Stimulated activated CD4-positive, alpha-beta T cell treated with anti-CD3 and anti-CD28 coated beads, Interleukin-12 subunit alpha, Interleukin-12 subunit beta, amount 100 ng/mL, for 24 hours (primary cell): ENCODE results near the gene CHI3L1.

Experiments
- DNase-seq, 2 experiments: peaks; one replicate each; pipeline ENCODE4 v3.0.0-alpha.2; 2020; ENCODE audit warnings: low read depth in 2 of 2

Gene CHI3L1

GRCh38 chr1:203151362-203152157 lies 34.9 kb downstream of the CHI3L1 start:
- DNase-seq: no peak

- no peak for DNase-seq
Observed at GRCh38 chr1:203150511-203151297, 35.8 kb downstream of the CHI3L1 start.

GRCh38 chr1:203149188-203149840 lies 37.2 kb downstream of the CHI3L1 start:
- DNase-seq: no peak

GRCh38 chr1:203148579-203148978 lies 37.9 kb downstream of the CHI3L1 start:
- no peak for DNase-seq

- DNase-seq: no peak
Observed at GRCh38 chr1:203148127-203148526, 38.4 kb downstream of the CHI3L1 start.

- no peak for DNase-seq
Observed at GRCh38 chr1:203147376-203147775, 39.1 kb downstream of the CHI3L1 start.

- DNase-seq: no peak
Observed at GRCh38 chr1:203146537-203146936, 40.0 kb downstream of the CHI3L1 start.

- no peak for DNase-seq
Observed at GRCh38 chr1:203146042-203146369, 40.5 kb downstream of the CHI3L1 start.

- DNase-seq: no peak
Observed at GRCh38 chr1:203145321-203146041, 41.0 kb downstream of the CHI3L1 start.

- no peak for DNase-seq
Observed at GRCh38 chr1:203144661-203145060, 41.8 kb downstream of the CHI3L1 start.

GRCh38 chr1:203143641-203144040 lies 42.9 kb downstream of the CHI3L1 start:
- no peak for DNase-seq

GRCh38 chr1:203142684-203143408 lies 43.7 kb downstream of the CHI3L1 start:
- no peak for DNase-seq

GRCh38 chr1:203142124-203142523 lies 44.4 kb downstream of the CHI3L1 start:
- DNase-seq: no peak

- DNase-seq: no peak
Observed at GRCh38 chr1:203140743-203141520, 45.6 kb downstream of the CHI3L1 start.

- no peak for DNase-seq
Observed at GRCh38 chr1:203139976-203140475, 46.5 kb downstream of the CHI3L1 start.

- DNase-seq: no peak
Observed at GRCh38 chr1:203138066-203138465, 48.4 kb downstream of the CHI3L1 start.

GRCh38 chr1:203137324-203137723 lies 49.2 kb downstream of the CHI3L1 start:
- no peak for DNase-seq

GRCh38 chr1:203136409-203137042 lies 50.0 kb downstream of the CHI3L1 start:
- DNase-seq: no peak

GRCh38 chr1:203135636-203136305 lies 50.7 kb downstream of the CHI3L1 start:
- no peak for DNase-seq
